D341Med (cell line): ENCODE measurements around the gene STOX2.

Experiments
- DNase-seq: peaks from one replicate; pipeline ENCODE4 v3.0.0; 2012; ENCODE audit warnings: low spot score

Gene STOX2

GRCh38 chr4:184067931-184068554 is 162.9 kb downstream of the STOX2 start:
- no peak for DNase-seq
